K562 (cell line): ENCODE results near the gene LMNA. TPM values are rescaled to one million over a fixed set of nuclear protein-coding genes. Genes with fewer than 3 reads are reported as not detected.

ENCODE experiments used
- EP400 ChIP-seq: fragments of 450-650 bp; IDR thresholded peaks from 2 replicates; pipeline ENCODE4 v1.6.1; 2017; ENCODE audit warnings: antibody characterized with exemption, mild to moderate bottlenecking, moderate library complexity
- ESRRA ChIP-seq: fragments of 450-650 bp; IDR thresholded peaks from 2 replicates; pipeline ENCODE4 v1.6.1; 2014; ENCODE audit warnings: low read depth, mild to moderate bottlenecking, moderate library complexity, borderline replicate concordance
- GTF2E2 ChIP-seq: fragments of 200-800 bp; sonication (Bioruptor generic); IDR thresholded peaks from 2 replicates; pipeline ENCODE4 v1.6.1; 2016; ENCODE audit warnings: missing genetic modification characterization, missing compliant biosample characterization
- IFI16 ChIP-seq: fragments of 250-450 bp; sonication (Bioruptor Pico); IDR thresholded peaks from 2 replicates; pipeline ENCODE4 v2.1.2; 2022; ENCODE audit warnings: mild to moderate bottlenecking, inconsistent platforms
- MIER1 ChIP-seq: fragments of 450-650 bp; IDR thresholded peaks from 2 replicates; pipeline ENCODE4 v1.6.1; 2016; ENCODE audit warnings: antibody characterized with exemption, mild to moderate bottlenecking, low read depth
- NRF1 ChIP-seq, 2 experiments: fragments of 450-650 bp; IDR thresholded peaks in 1 of 2; conservative IDR thresholded peaks in 1 of 2; 2 replicates each; pipeline ENCODE4 v1.6.1; 2014; ENCODE audit warnings: mild to moderate bottlenecking in 2 of 2
- RBFOX2 ChIP-seq: fragments of 200-400 bp; formaldehyde crosslinking; IDR thresholded peaks from 2 replicates; pipeline ENCODE4 v1.6.1; 2017; ENCODE audit warnings: low read depth, mild to moderate bottlenecking, low read length, moderate library complexity
- SIN3A ChIP-seq, 2 experiments: fragments of 150-350 bp in 1 of 2; IDR thresholded peaks; 2 replicates each; pipeline ENCODE4 v1.6.1; 2011 to 2016; ENCODE audit warnings: borderline replicate concordance in 2 of 2, low read depth in 2 of 2, low read length in 2 of 2, mild to moderate bottlenecking in 2 of 2, moderate library complexity in 2 of 2; ENCODE audit not compliant: control insufficient read depth in 1 of 2
- SLC30A9 ChIP-seq: fragments of 250-450 bp; sonication (Bioruptor Pico); IDR thresholded peaks from 2 replicates; pipeline ENCODE4 v1.8.0; 2022; ENCODE audit warnings: mild to moderate bottlenecking, moderate library complexity
- TEAD1 ChIP-seq, 2 experiments: fragments of 450-650 bp in 1 of 2; sonication (generic) in 1 of 2; formaldehyde crosslinking; IDR thresholded peaks; 2 replicates each; pipeline versions ENCODE4 v1.4.0 to v1.8.0; 2020 to 2022; ENCODE audit warnings: mild to moderate bottlenecking in 2 of 2, missing genetic modification reagents in 1 of 2
- TFAP4 ChIP-seq: sonication (generic); formaldehyde crosslinking; IDR thresholded peaks from 2 replicates; pipeline ENCODE4 v1.8.0; 2022; ENCODE audit warnings: missing genetic modification reagents, mild to moderate bottlenecking, moderate library complexity, borderline replicate concordance
- ZBTB33 ChIP-seq: sonication (generic); formaldehyde crosslinking; IDR thresholded peaks from 2 replicates; pipeline ENCODE4 v1.8.1; 2023; ENCODE audit warnings: mild to moderate bottlenecking, missing genetic modification reagents
- ZNF407 ChIP-seq: fragments of 450-650 bp; IDR thresholded peaks from 2 replicates; pipeline ENCODE4 v1.6.1; 2016; ENCODE audit warnings: low read depth
- ZNF589 ChIP-seq: fragments of 200-800 bp; sonication (Bioruptor generic); IDR thresholded peaks from 2 replicates; pipeline ENCODE4 v1.6.1; 2016; ENCODE audit warnings: low read depth, missing genetic modification characterization, missing compliant biosample characterization
- polyA plus RNA-seq, 8 experiments: library from polyadenylated mRNA; depleted of rRNA in 4 of 8; stranded (reverse) in 5 of 8; unstranded in 3 of 8; fragments of >200 nt; fragmentation: Nextera tagmentation in 2 of 8; fragmentation: Illumina TruSeq in 1 of 8; extraction: Ambion mirVana in 2 of 8; extraction: Trizol in 1 of 8; gene quantifications; 2 replicates each; pipeline versions ENCODE4 v1.2.1 to v1.2.3, GENCODE V29; 2011 to 2014; ENCODE audit warnings: inconsistent platforms in 1 of 8, missing spikeins in 1 of 8
- total RNA-seq, 7 experiments: library from RNA; depleted of rRNA in 6 of 7; stranded (reverse); fragments of >200 nt in 6 of 7; fragmentation: Illumina TruSeq in 2 of 7; extraction: Trizol in 2 of 7; gene quantifications; 2 replicates each; pipeline versions ENCODE4 v1.2.1 to v1.2.3, GENCODE V29; 2011 to 2021; ENCODE audit warnings: low replicate concordance in 1 of 7

LMNA gene
- total and polyA plus RNA-seq, 9 of the 15 experiments (the other 6 are each of a cell fraction or from before 2014, with no cell fraction given): 1.00 to 347 (median 88.2) TPM

GRCh38 chr1:156126043-156126629 is 11.6 kb downstream of the LMNA start (continued):
- TF ChIP-seq NRF1 (conservative IDR thresholded peaks at IDR 0.05 in 1 of 2, IDR thresholded peaks at IDR 0.05 in 1 of 2): peak in 1 of 2 experiments; percentile 31; a peak in 2 of 4 replicates
- peak; percentile 42; the same call in 1 of the 2 replicates for TF ChIP-seq EP400
- TF ChIP-seq ESRRA: no peak
- no peak for TF ChIP-seq IFI16 (CRISPR knock-in tag)
- peak; percentile 59; the same call in 1 of the 2 replicates for TF ChIP-seq GTF2E2 (tag)
- peak; percentile 63; the same call in 1 of the 2 replicates for TF ChIP-seq RBFOX2
- peak; percentile 63 for TF ChIP-seq ZBTB33 (CRISPR knock-in tag)
- TF ChIP-seq TEAD1 (CRISPR knock-in tag; IDR thresholded peaks at IDR 0.05): no peak
- peak in 1 of 2 experiments; percentile 8; a peak in 1 of 4 replicates for TF ChIP-seq SIN3A (IDR thresholded peaks at IDR 0.05; ENCODE audit: borderline replicate concordance in 2 of 2, control insufficient read depth in 1 of 2, low read depth in 2 of 2, low read length in 2 of 2)
- TF ChIP-seq ZNF589 (CRISPR knock-in tag): 0 out of 2 replicates have a peak, but pooled peaks have one; percentile 22
- no peak for TF ChIP-seq SLC30A9 (CRISPR knock-in tag)
- no peak for TF ChIP-seq ZNF407
- no peak for TF ChIP-seq MIER1
- TF ChIP-seq TFAP4 (CRISPR knock-in tag): peak; percentile 66
